GM18870 (cell line): ENCODE data around the gene KRT24.

ENCODE experiments used
- ATAC-seq: cut with Tn5 transposase; IDR thresholded peaks from one replicate; pipeline ENCODE4 v1.9.1; 2021; ENCODE audit warnings: moderate library complexity; ENCODE audit not compliant: unreplicated experiment

Gene KRT24

DNA sequence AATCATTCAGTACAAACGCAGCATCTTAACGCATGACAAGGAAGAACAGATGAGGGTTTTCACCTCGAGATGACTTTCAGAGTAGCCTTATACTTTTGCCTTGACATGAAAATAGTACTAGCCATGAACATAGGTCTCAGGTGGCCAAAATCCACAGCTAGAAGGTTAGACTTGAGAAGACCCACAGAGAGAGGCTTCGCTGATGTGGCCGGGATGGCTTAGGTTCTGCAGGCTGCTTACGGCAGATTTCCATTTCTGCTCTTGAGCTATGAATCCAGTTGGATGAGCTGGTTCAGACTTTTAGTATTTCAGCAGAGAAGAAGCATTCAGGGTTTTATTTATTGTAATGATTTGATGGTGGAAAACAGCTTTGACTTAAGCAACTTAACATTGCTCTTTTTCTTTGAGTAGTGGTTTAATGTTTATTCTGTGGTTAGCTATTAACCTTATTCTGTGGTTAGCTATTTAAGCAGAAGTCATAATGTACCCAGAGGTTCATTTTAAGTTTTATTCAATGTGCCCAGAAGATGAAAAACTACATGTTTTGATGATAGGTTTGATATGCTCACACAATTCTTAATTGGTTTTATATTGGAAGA is 7.6 kb downstream of the KRT24 start:
- ATAC-seq = no peak

- no peak for ATAC-seq
Measured at GRCh38 chr17:40694584-40694983, 9.0 kb downstream of the KRT24 start.

GRCh38 chr17:40687106-40687505 is 16.4 kb downstream of the KRT24 start:
- ATAC-seq = no peak

GRCh38 chr17:40686192-40686591 is 17.4 kb downstream of the KRT24 start:
- ATAC-seq = no peak

DNA sequence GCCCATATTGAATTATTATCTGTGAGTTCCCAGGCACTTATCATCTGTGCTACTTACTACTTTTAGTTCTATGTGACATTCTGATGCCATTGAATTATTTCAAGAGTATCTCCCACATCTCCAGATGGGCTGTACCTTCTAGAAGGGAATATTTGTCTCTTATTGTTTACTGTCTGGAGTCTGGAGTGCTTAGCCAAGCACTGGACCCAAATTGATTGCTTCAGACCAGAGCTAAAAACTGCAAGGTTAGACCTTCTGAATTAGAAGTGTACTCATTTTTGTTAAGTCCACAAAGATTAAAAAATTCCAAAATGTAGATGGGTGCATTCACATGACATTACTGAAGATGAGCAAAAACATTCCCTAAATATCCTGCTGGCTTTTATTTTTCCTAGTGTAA is 22.6 kb downstream of the KRT24 start:
- ATAC-seq = no peak

DNA sequence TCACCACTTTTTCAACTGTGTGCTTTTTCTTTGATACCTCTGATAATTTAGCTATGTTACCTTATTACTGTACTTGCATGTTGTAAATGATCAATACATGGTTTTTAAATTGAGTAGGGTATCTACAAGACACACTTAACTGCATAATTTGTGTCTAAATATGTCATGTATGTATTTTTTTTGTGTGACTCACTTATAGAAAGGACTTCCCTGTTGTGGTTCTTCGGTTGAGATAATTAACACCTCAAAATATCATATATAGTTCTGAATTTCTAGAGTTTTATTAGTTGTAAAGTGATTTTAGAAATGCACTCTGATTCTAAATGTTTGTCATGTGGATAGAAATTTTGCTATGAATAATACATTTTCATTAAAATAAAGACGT is 24.0 kb downstream of the KRT24 start:
- no peak for ATAC-seq

GRCh38 chr17:40678902-40679522 is 24.5 kb downstream of the KRT24 start:
- ATAC-seq = no peak

DNA sequence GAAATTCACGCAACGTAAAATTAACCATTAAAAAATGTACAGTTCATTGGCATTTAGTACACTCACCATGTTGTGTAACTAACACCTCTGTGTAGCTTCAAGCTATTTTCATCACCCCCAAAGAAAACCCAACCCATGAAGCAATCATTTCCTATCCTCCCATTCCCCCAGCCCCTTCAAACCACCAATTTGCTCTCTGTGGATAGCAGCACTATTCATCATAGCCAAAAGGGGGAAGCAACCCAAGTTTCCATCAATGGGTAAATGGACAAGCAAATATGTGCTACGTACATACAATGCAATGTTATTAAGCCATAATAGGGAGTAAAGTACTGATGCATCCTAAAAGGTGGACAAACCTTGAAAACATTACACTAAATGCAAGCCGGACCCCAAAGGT is 27.6 kb downstream of the KRT24 start:
- no peak for ATAC-seq

DNA sequence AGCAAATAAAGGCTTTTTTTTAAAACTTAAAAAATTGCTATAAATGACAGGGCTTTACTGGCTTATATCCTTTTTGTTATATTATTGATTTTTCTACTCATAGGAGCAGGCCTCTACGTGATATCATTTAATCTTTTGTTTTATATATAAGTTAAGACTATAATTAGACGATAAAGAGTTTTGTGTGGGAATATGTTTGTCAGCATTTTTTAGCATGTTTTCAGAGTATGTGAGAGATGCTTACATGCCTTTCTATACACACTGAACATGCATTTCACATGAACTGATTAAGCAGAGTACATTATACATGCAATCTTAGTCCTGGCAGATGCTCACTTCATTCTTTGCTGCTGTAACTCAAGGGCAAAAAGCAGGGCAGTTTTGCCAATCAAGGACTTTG is 30.9 kb downstream of the KRT24 start:
- no peak for ATAC-seq

DNA sequence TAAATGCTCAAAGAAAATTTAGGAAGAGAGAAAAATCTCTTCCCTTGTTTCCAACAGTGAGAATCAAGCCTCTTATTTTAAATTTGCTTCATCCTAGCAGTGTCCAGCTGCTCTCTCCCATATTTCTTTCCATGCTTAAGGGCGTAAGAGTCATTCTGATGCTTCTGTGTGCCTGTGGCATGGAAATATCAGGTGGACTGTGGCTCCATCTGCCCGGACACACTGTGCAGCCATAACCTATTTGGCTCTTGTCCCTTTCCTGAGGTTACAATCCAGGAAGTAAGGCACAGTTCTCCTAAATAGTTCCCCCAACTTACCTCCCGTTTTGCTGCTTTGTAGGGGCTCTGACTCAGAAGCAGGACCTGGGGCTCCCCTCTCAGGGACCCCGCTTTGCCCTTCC is 32.3 kb downstream of the KRT24 start:
- no peak for ATAC-seq

DNA sequence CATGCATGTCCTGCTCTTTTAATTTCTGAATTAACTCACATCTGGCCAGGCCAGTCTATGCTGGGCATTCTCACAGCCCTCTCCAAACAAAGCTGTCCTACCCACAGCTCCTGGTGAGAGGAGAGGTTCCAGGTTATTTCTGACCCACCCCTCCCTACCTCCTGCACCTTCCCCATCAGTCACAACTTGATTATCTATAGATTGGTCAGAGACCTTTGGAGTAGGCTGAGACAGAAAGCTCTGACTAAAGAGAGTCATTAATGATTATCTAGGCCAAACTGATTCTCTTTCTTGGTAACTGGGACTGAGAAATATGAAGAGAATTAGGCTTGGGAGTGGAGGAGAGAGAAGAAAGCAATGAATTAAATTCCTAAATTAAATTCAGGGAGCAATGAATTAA is 37.2 kb downstream of the KRT24 start:
- no peak for ATAC-seq

DNA sequence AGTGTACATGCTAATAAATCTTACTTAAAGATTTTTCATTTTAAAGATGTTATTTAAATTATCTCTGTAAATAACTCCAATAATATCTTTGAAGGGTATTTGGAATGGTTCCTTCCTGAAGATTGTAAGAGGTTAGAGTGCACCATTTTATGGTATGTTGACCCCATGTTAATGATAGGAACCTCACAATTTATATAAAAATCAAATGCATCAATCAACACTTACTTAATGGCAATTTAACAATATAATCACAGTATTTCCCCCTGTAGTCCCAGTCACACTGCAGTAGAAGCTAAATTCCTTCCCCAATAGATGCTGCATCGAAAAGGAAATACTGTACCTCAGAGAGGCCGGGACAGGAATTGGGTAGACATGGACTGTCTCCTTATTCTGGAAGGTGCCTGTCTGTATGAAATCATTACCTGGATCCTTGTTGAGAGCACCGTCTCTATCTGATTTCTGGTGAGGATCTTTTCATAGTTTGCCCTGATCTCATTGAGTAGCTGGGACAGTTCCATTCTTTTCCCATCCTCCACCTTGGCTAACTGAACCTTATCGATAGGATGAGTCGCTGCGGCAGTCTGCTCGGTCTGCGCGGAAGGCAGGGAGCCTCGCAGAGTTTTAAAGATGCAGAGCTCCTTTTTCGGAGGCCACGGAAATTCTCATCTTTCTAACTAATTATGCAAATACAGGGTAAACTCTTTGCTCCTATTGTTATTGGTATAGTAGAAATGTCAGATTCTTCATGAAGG is 38.8 kb downstream of the KRT24 start, which contains the start of gene KRT222:
TSS of gene KRT222 (minus strand) at position 596 of the 752 bp plus-strand sequence. CDS start at position 518, 78 bp downstream.
- no peak for ATAC-seq

GRCh38 chr17:40663252-40663651 is 40.3 kb downstream of the KRT24 start:
- ATAC-seq = no peak

DNA sequence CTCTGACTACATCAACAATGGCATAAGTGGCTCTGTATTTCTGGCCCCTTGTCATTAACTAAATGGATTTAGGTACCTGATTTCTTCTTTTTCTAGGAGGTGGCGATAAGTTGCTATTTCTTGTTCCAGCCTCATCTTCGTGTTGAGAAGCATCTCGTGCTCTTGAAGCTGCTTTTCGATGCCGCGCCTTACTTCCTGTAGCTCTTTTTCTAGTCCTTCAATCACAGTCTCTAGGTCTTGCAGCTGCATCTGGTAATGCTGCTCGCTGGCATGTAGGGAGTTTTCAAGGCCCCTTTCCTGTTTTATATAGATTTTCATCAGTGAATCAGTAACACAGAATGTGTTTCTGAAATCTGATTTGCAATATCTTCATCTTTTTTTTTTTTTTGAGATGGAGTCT is 43.6 kb downstream of the KRT24 start:
- no peak for ATAC-seq

DNA sequence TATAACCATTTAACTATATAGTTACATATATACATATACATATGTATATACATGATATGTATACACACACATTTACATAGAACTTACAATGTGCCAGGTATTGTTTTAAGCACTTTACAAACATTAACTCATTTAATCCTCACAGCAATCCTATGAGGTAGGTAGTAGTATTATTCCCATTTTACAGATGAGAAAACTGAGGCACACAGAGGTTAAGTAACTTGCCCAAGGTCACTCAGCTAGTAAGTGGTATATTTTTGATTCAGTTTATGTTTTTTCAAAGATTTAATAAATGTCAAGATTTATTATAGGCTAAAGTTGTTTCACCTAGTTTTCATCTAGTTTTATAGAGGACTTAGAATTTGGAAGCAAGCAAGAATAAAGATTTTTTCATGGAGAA is 45.2 kb downstream of the KRT24 start:
- no peak for ATAC-seq

DNA sequence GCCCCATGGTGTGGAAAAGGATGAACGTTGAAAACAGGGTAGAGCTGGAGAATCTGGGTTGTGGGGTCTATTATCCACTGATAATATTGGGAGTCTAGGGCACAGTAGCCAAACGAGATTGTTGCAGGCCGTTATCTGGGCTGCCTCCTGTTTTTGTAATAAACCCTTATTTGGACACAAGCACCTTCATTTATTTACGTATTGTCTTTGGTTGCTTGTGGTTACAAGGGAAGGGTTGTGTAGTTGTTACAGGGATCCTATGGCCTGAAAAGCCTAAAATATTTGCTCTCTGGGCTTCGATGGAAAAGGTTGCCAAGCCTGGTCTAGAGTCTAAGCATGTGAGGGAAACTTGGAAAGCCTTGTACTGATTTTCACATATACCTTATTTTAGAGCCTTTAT is 51.6 kb downstream of the KRT24 start:
- no peak for ATAC-seq

DNA sequence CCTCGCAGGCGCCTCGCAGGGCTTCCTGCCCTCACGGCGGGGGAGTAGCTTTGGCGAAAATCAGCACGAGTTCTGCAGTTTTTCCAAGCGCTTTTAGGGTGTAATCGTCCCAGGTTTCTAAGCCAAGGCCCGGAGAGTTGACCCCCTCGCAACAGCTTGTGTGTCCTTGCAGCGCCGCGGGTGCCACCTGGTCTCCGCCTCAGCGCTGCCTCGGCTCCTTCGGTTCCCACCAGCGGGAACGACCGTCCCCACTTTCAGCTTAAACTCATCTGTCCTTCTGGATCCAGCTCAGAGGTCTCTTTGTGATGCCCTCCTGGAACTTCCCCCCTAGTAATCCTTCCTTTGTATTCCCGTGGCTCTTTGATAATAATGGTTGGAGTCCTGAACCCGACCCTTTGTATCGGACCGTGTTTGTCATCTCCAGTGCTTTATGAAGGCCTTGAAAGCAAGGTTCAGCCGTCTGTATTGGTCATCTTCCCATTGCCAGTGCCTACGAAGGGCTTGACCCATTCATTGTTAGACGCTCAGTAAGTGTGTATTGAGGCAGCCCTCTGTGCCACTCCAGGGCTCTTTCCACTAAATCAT is 55.1 kb downstream of the KRT24 start:
- no peak for ATAC-seq
